GM18519 (cell line): Measurements from ENCODE around the gene COPA.
"Not testable (repeated sequence)": the region's sequence is repeated elsewhere in the genome, so short reads cannot be mapped to it uniquely, and the experiment has no call there.

Experiments
- ATAC-seq: cut with Tn5 transposase; IDR thresholded peaks from one replicate; pipeline ENCODE4 v1.9.1; 2021; ENCODE audit warnings: mild to moderate bottlenecking, moderate library complexity; ENCODE audit not compliant: unreplicated experiment, low FRiP score

The COPA gene

DNA sequence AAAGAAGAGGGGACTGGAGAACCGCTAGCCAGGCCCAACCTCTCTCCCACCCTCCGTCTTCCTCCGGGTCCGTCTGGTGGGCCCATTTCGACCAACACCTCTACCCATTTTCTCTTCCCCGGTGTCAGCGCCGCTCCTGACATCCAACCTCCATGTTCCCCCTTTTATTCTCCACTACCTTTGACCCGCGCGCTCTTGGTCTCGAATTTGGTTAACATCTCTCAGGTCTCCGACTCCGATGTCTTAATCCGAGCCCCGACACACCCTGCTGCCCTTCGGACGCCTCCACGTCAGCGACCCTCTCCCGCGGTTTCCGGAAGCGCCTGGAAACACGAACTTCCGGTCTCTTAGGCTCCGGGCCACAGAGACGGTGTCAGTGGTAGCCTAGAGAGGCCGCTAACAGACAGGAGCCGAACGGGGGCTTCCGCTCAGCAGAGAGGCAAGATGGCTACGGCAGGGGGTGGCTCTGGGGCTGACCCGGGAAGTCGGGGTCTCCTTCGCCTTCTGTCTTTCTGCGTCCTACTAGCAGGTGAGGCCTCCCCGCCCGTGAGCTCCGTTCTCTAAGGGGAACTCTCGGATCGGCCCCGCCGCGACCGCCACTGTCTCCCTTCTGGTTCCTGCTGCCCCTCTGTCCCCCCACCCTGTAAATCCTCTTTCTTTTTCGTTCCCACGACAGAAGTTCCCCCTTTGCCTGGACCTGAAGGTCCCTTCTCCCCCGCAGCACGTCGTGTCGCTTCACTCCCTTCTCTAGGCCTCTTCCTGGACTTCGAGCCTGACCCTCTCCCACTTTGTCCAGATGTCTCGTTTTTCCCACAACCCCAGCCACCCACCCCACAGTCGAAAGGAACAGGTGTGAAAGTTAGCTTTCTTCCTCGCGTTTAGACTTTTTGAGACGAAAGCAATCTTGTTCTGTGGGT, at the start of gene COPA, which contains the start of gene NCSTN:
Gene COPA (minus strand): TSS at position 298 of the 917 bp plus-strand sequence. CDS start 80 bp downstream, at position 218.
Gene NCSTN (plus strand): TSS at position 431 of the 917 bp plus-strand sequence. CDS start 14 bp downstream, at position 445.
- ATAC-seq, result peak; percentile 74

DNA sequence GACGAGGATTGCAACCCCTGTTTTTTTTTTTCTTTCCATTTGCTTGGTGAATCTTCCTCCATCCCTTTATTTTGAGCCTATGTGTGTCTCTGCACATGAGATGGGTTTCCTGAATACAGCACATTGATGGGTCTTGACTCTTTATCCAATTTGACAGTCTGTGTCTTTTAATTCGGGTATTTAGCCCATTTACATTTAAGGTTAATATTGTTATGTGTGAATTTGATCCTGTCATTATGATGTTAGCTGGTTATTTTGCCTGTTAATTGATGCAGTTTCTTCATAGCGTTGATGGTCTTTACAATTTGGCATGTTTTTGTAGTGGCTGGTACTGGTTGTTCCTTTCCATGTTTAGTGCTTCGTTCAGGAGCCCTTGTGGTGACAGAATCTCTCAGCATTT, 45.4 kb upstream of the COPA start:
- ATAC-seq, result not testable (repeated sequence)

DNA sequence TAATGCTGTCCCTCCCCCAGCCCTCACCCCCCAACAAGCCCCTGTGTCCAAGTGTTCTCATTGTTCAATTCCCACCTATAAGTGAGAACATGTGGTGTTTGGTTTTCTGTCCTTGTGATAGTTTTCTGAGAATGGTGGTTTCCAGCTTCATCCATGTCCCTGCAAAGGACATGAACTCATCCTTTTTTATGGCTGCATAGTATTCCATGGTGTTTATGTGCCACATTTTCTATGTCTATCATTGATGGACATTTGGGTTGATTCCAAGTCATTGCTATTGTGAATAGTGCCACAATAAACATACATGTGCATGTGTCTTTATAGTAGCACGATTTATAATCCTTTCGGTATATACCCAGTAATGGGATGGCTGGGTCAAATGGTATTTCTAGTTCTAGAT, 41.8 kb upstream of the COPA start:
- not testable (repeated sequence) for ATAC-seq

DNA sequence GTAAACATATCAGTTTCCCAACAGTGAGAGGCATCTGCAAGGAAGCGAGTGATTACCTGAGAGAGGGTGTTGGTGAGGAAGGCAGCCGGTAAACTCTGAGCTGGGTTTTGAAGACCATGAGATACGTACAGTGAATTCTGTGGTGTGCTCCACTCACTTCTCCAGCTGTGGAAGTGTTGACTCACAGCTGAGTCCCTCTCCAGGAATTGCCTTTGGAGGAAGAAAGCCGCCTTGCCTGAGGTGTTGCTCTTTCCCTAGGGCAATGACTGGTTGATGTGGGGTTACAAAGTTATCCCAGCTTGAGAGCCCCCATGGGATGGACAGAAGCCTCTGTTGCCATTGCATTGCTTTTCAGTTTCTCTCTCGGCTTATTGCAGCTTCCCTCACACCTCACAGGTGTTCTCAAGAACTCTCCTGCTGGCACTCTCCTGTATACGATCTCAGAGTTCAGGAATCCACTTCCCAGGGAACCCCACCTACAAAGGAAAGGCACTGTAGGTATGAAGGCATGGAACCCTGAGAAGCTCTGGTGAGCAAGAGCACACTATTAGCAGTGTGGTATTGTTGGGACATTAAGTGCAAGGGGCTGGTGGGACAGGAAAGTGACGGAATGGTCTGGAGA, 34.6 kb upstream of the COPA start:
- no peak for ATAC-seq

DNA sequence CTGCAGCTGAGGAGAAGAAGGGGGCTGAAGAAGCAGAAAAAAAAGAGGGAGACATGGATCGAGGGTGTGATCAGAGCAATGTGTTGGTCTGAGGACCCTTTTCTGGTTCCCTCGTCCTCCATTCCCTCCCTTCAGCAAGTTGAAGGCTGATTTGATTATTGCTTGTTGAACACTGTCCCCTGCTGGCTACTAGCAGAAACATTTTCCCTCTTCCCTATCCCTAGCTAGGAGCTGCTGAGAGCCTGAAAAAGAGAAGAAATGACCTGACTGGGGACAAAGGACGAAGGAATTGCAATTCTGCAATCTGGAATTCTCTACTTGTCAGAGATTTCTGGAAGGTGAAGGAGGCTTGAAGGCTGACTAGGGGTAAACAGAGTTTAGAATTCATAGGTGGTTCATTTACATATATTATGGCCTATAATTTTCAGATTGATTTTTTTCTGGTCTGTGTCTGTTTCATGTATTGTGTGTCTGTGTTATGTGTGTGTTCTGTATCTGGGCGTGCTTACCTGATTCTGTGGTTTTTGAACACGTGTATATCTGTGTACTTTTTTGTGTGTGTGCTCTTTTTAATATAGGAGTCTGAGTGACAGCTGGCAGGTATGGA, 33.6 kb upstream of the COPA start:
- ATAC-seq, result no peak

DNA sequence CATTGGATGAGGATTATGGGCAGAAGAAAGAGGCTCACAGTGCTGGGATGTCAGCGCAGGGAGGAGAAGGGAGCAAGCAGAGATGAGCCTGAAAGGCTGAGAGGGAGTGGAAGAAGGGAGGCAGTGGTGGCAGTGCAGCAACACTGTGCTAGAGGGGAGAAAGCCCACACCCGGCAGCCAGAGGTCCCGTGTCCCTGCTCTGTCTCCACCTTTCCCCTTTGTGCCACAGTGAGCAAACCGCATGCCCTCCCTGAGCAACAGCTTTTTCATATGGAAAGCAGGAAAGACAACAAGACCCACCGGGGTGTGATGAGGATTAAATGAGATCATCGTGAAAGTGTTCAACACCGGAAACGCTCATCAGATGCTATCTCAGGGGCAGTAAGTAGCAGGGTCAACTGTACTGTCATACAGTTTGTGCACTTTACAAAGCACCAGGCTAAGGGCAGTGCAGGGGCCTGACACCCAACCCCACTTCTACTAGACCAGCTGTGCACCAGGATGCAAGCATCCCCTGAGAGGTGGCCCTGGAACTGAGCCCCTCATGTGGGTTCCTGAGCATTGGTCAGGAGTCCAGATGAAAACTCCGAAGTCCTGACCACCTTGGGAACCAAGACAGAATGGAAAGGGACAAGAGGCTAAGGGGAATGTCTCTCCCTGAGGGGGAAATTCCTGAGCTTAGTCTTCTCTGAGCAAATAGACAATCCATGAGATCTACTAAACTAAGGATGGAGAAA, 32.9 kb upstream of the COPA start:
- ATAC-seq, result no peak

DNA sequence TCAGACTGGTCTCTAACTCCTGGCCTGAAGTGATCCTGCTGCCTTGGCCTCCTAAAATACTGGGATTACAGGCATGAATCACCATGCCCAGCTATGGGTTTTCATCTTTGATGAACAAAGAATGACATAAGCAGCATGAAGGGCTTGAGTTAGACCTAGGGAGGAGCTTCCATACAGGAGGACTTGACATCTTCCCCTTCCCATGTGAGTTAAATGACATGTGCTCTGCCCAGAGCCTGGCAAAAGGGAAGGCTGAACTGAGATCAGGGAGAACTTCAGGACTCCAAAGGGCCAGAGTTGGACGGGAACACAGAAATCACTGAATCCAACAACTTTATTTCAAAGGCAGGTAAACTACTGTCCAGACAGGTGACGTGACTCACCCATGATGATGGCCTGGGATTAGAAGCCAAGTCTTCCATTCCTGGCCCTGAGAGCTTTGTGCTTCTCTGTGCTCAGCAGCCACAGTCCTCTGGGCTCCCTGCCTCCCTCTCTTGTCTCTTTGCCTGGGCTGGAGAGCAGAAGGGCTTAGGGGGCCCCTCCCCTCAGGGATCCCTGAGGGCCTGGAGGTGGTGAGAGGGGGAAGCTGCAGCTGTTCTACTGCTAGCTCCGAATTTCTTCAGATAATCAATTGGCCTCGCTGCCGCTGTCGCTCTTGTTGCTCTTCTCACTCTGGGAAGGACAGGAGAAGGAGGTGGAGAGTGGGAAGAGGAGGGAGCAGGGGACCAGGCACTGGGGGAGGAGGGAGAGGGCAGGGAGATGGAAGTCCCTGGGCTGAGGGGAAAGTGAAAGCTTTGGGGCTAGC, 31.5 kb upstream of the COPA start:
- no peak for ATAC-seq

DNA sequence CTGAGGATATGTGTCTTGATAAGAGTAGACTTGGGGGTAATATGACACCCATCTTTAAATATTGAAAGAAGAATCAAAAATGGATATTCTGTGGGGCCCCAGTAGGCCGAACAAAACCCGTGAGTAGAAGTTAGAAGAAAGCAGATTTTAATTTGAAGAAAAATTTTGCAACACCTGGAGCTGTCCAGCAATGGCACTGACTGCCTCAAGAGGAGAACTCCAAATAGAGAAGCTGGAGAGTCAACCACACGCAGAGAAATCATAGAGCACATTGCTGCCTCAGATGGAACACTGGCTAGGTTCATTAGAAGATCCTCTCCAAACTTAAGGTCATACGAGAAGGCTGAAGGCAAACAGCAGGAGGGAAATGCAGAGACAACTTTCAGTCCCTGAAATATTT, 30.6 kb upstream of the COPA start:
- ATAC-seq, result no peak

DNA sequence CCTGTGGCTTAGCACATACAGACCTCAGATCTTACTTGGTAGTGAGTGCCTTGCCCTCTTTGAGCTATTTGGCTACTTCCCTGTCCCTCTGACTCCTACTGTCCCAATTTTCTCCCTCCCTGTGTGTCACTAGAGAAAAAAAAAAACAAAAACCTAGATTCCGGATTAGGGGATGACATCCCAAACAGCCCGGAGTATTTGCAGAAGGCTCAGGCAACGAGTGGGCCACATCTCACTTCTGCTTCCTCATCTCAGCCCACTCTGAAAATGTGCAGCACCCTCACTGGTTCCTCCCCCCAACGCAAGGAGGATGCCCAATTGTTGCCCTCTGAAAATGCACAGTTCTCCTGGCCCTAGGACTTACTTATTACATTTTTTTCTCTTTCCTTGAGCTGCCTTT, 28.7 kb upstream of the COPA start:
- ATAC-seq, result no peak

DNA sequence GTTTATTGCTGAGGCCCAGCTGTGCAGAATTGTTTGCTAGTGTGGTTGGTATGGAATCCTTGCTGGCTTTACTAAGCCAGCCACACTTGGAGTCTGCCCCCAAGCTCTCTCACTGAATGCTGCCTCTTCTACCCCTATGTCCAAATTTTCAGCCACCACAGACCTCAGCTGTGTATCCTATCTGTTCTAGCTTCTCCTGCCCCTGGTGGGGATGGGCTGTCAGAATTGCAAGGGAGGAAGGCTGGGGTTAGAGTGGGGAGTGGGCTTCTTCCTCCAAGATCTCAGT, 28.2 kb upstream of the COPA start:
- no peak for ATAC-seq

DNA sequence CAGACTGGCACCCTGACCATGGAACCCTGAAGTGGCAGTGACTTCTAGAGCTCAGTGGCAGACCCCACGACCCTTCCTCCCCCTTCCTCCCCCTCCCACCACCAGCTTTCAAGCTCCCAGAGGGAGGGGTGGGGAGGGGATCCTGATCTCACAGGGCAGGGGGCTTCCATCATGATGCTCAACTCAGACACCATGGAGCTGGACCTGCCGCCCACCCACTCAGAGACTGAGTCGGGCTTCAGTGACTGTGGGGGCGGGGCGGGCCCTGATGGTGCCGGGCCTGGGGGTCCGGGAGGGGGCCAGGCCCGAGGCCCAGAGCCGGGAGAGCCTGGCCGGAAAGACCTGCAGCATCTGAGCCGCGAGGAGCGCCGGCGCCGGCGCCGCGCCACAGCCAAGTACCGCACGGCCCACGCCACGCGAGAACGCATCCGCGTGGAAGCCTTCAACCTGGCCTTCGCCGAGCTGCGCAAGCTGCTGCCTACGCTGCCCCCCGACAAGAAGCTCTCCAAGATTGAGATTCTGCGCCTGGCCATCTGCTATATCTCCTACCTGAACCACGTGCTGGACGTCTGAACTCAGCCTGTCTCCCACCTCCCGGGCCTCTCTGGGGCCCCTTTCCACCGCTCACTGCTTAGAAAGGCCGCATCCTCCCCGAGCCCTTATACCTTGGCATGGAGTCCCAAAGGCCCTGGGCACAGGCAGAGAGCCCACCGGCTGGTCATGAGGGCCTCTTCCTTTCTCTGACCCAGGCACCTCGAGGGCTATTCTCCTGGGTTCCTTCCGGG, 27.7 kb upstream of the COPA start:
- no peak for ATAC-seq

DNA sequence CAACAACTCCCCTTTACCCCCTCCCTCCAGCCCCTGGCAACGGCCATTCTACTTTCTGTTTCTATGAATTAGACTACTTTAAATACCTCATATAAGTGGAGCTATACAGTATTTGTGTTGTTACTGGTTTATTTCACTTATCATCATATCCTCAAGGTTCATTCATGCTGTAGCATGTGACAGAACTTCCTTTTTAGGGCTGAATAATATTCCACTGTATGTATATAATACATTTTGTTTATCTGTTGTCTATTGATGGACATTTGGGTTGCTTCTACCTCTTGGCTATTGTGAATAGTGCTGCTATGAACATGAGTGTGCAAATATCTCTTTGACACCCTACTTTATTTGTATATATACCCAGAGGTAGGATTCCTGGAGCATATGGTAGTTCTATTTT, 26.0 kb upstream of the COPA start:
- no peak for ATAC-seq

DNA sequence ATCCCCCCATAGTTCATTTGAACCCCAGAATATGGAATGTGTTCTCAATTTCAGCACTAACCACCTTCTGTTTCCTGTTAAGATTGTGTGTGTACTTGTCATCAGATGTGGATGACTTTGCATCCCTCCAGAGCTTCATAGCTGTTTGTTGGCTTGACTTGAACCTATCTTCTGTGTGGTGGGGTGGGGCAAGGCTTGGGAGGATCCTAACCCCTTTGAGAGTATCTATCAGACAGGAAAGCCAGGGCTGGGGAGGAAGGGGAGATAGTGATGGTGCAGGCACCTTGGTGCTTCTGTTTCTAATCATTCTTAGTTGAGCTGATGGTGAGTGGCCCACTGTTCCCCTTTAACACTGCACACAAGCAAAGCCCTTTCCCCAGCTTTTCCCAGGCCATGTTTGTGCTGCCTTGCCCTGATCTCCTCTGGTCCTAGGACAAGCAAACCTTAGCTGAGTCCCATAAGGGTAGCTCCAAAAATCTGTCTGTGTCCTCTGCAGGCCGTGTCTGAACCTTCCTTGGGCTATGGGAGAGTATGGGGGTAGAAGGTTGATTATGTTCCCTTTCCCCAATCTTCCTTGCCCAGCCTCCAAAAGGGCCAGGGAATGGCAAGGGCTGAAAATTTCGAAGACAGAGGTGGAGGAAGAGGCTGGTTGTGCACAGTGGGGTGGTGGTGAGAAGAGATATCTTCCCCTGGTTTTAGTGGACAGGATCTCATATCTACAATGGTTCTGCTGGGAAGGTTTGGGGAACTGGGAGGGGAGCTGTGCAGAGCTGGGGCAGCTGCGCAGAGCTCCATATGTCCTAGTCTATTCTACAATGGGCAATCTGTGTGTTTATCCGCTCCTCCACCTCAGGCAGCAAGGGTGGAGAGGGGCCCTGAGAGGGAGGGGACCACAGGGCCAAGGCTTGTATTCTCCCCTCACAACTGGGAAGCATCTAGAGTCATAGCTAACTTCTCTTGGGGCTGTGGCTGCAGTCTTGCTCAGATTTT, 25.2 kb upstream of the COPA start:
- no peak for ATAC-seq

DNA sequence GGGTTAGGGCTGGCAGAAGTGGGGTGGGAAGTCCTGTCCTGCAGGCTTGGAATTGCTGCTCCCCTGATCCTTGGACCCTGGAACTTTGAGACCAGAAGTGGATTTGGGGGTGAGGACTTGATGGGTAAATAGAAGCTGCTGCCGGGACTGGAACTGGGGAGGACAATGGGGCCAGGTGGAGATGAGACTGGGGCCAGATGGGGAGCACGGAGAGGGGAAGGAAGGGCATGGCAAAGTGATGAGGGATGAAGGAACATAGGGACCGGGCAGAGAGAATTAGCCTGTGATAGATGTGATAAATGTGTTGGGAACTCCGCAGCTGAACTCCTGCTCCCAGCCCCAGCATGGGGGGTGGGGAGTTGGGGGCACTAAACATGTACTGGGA, 24.5 kb upstream of the COPA start:
- ATAC-seq, result no peak

DNA sequence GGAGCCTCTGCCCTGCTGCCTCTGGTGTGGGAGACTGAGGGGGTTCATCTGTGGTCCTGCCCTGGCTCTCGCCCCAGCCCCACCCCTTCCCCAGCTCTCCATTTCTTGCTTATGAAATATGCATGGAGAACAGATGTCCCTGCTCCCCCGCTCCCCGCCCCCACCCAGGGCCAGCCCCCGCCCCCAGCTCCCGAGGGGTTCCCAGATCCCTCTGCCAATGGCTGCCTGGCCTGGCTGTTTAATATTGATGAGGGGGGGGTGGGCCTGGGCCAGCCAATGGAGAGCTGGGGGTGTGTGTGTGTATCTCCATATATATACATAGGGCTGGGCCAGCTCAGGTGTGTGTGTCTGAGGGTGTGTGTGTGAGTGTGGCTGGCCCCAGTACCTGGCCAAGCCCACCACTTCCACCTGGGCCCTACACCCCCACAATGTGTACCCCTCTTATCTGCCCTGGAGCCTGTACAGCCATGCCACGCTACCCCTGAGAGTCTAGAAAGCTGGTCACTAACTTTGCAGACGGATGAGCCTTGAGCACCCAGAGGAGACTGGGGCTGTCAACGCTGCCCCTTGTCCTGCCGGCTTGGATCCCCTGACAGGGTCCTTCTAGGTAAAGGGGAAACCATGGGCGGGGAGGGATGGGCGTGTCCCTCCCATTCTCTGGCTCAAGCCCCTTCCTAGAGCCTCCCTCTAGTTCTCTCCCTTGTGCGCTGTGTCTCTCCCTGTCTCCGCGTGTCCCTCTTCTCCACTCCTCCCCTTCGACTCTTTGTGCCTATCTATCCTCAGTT, 23.9 kb upstream of the COPA start, which contains the start of gene NHLH1:
Gene NHLH1 (plus strand): TSS at position 341 of the 785 bp plus-strand sequence. CDS start 3,661 bp downstream, outside the sequence.
- ATAC-seq, result no peak

DNA sequence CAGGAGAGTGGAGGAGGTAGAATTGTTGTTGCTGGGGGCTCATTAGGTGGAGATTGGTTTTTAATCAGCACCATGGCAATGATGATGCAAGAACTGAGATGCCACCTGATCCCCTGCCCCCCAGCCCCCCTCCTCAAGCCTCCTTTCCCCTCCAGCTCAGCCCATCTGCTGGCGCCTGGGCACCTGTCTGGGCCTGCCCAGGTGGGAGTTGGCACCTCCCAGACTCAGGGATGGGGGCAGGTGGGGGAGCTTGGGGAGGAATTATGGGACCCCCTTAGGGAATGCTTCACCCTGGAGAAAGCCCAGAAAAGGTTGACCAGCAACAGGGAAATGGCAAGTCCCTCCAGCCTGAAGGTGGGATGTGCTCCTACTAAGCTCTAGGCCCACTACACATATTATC, 22.3 kb upstream of the COPA start:
- ATAC-seq, result no peak
